Body of pancreas (tissue), 4 donors: ENCODE results near the gene PLEKHG3. TPM values are rescaled to one million over a fixed set of nuclear protein-coding genes. Genes with fewer than 3 reads are reported as not detected.

Source experiments
- ATAC-seq: fragments of 150-250 bp; one replicate; pipeline ENCODE4 v1.9.1; 2016
- DNase-seq, 4 donors: peaks; one replicate each; pipeline ENCODE4 v3.0.0-alpha.2; 2019
- H3K27ac ChIP-seq, 4 donors: fragments of 200-600 bp; sonication (generic); 1 replicate in 3 of 4; 2 replicates in 1 of 4; pipeline versions ENCODE4 v1.5.1 to v1.6.1; 2016 to 2019; ENCODE audit warnings: mild to moderate bottlenecking in 1 of 4, mixed read lengths in 1 of 4, moderate library complexity in 1 of 4
- H3K27me3 ChIP-seq, 2 donors: fragments of 200-600 bp; sonication (generic); one replicate each; pipeline ENCODE4 v1.6.0; 2016; ENCODE audit warnings: mild to moderate bottlenecking in 1 of 2
- H3K36me3 ChIP-seq, 2 donors: fragments of 200-600 bp; sonication (generic); replicated peaks in 1 of 2; 2 replicates each; pipeline ENCODE4 v1.5.1; 2016; ENCODE audit warnings: low read depth in 2 of 2; ENCODE audit not compliant: insufficient read depth in 1 of 2
- H3K4me1 ChIP-seq: fragments of 200-600 bp; sonication (generic); one replicate; pipeline ENCODE4 v1.6.0; 2016
- H3K4me3 ChIP-seq, 2 donors: fragments of 200-600 bp; sonication (generic); 1 replicate in 1 of 2; 2 replicates in 1 of 2; pipeline ENCODE4 v1.5.1; 2016 to 2019
- H3K9me3 ChIP-seq, 3 donors: fragments of 200-600 bp; sonication (generic); 1 replicate in 2 of 3; 2 replicates in 1 of 3; pipeline ENCODE4 v1.5.1; 2016
- CTCF ChIP-seq, 7 experiments: fragments of 450-650 bp in 4 of 7; fragments of 200-600 bp in 3 of 7; sonication (generic) in 3 of 7; IDR thresholded peaks; one replicate each; pipeline ENCODE4 v1.5.1; 2016 to 2019; ENCODE audit warnings: antibody characterized with exemption in 7 of 7
- POLR2A ChIP-seq, 3 donors: fragments of 450-650 bp; IDR thresholded peaks; one replicate each; pipeline ENCODE4 v1.6.1; 2016; ENCODE audit warnings: antibody characterized with exemption in 3 of 3, mild to moderate bottlenecking in 2 of 3
- WGBS, 2 donors: methylation state at CpG; one replicate each; pipeline ENCODE4 v1.1.5; 2017; 5-methylcytosine and 5-hydroxymethylcytosine counted together
- intact Hi-C: fragments of 100-400 bp; cut with DNase I; formaldehyde crosslinking; loops from one replicate; pipeline ENCODE4 v1.15.1; 2023
- total RNA-seq, 2 donors: library from RNA; depleted of rRNA; stranded (reverse); fragments of >200 nt; gene quantifications; one replicate each; pipeline ENCODE4 v1.1.0, GENCODE V29; 2016

The PLEKHG3 gene
- total RNA-seq, 2 donors from 2014 or later: 34.5 to 40.2 TPM

- H3K4me1 ChIP-seq: peaks cover 12% of the 10 kb centered on the region
- H3K4me3 ChIP-seq: no peak overlapping the region
- no peaks in the 10 kb centered on the region for H3K36me3 ChIP-seq
- WGBS, 2 donors: 67 to 73% methylated on average over 7 to 15 of the region's 15 CpGs
- intact Hi-C loops: loop anchor here (5.0 kb wide), 1 partner anchor 95 kb away; no protein-coding TSS in a partner anchor
- H3K27ac ChIP-seq: no peak overlapping the region
- no peak for ATAC-seq
- H3K9me3 ChIP-seq: no peaks in the 10 kb centered on the region
- no peak for TF ChIP-seq POLR2A (IDR thresholded peaks at IDR 0.05)
- TF ChIP-seq CTCF (IDR thresholded peaks at IDR 0.05): no peak
- DNase-seq: peak in 1 of 4 donors; percentile 54
- H3K27me3 ChIP-seq: no peaks in the 10 kb centered on the region
Observed at GRCh38 chr14:64767215-64767964, 63.2 kb downstream of the PLEKHG3 start.

- no peaks in the 10 kb centered on the region for H3K36me3 ChIP-seq
- H3K4me3 ChIP-seq: no peak overlapping the region
- H3K4me1 ChIP-seq: peaks cover 8% of the 10 kb centered on the region
- 79 to 82% methylated on average over 9 to 13 of the region's 13 CpGs for WGBS, 2 donors
- ATAC-seq (no peak), DNase-seq (no peak)
- intact Hi-C loops: loop anchor here (5.0 kb wide), 1 partner anchor 96 kb away; no protein-coding TSS in a partner anchor
- no peak for TF ChIP-seq POLR2A (IDR thresholded peaks at IDR 0.05)
- no peak for TF ChIP-seq CTCF (IDR thresholded peaks at IDR 0.05)
- H3K27me3 ChIP-seq: no peaks in the 10 kb centered on the region
- H3K27ac ChIP-seq: no peak overlapping the region
- H3K9me3 ChIP-seq: no peaks in the 10 kb centered on the region
Observed at GRCh38 chr14:64768401-64769095, 64.3 kb downstream of the PLEKHG3 start.

DNA sequence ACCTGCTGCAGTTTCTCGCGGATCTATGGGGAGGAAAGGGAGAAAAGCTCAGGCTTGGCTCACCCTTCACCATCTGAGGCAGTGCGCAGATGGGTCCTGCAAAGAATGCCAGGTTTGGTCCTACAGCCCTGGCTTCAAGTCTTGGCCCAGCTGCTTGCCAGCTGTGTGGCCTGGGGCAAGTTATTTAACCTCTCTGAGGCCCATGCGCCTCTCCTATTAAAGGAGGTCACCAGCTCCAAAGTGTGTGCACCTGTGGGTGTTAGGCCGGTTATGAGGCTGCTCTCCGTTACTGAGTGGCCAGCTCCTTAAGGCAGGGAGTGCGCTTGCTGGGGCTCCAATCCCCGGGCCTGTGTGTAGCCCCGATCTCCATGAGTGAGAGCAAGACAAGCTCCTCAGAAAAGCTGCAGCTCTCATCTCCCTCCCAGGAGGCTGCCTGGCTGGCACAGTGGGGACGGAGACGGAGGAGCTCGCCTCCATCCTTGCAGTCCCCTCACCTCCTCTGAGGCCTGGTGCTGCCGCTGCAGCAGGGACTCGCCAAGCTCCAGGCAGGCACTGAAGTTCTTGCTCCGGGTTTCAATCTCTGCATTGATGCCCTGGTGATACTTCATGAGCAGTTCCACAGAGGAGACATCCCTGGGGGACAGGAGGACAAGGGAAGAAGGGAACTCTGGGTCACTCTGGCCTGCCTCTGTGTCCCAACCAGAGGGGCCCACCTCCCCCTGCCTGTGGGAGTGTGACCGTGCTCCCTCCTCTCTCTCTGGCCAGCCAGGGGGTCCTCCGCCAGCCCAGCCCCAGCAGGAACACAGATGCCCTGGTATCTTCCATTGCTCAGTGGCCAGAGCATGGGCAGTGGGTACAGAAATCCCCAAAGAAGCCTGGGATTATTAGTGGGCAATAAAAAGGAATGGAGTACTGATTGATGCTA is 65.1 kb downstream of the PLEKHG3 start:
- Histone ChIP-seq H3K4me1 (peaks cover 4% of the 10 kb centered on the region), H3K36me3 (no peaks in the 10 kb centered on the region), H3K4me3 (no peak overlapping the region), H3K9me3 (no peaks in the 10 kb centered on the region), H3K27ac (no peak overlapping the region), H3K27me3 (no peaks in the 10 kb centered on the region)
- intact Hi-C loops: loop anchor here (5.0 kb wide), 1 partner anchor 97 kb away; no protein-coding TSS in a partner anchor
- WGBS, 2 donors: 91 to 93% methylated on average over 6 to 17 of the region's 17 CpGs
- TF ChIP-seq CTCF (IDR thresholded peaks at IDR 0.05) (no peak), POLR2A (IDR thresholded peaks at IDR 0.05) (no peak)
- ATAC-seq (no peak), DNase-seq (no peak)

- ATAC-seq: no peak
- no peaks in the 10 kb centered on the region for H3K27me3 ChIP-seq
- no peaks in the 10 kb centered on the region for H3K9me3 ChIP-seq
- intact Hi-C loops: no loop called here
- H3K4me3 ChIP-seq: no peak overlapping the region
- no peaks in the 10 kb centered on the region for H3K36me3 ChIP-seq
- TF ChIP-seq CTCF (IDR thresholded peaks at IDR 0.05) (no peak), POLR2A (IDR thresholded peaks at IDR 0.05) (no peak)
- H3K4me1 ChIP-seq: no peaks in the 10 kb centered on the region
- DNase-seq: no peak
- H3K27ac ChIP-seq: no peak overlapping the region
- 93 to 94% methylated on average over 9 to 16 of the region's 18 CpGs for WGBS, 2 donors
Observed at GRCh38 chr14:64770751-64771150, 66.5 kb downstream of the PLEKHG3 start.
